NT2/D1 (cell line): Measurements from ENCODE around the gene NELFE.
"Not testable (repeated sequence)": the region's sequence is repeated elsewhere in the genome, so short reads cannot be mapped to it uniquely, and the experiment has no call there.

Source experiments
- DNase-seq: peaks from one replicate; pipeline ENCODE4 v3.0.0-alpha.2; 2011; ENCODE audit warnings: low read depth, low spot score
- H3K27me3 ChIP-seq: 2 replicates; pipeline ENCODE4 v1.6.0; 2011; ENCODE audit warnings: mild to moderate bottlenecking; ENCODE audit not compliant: insufficient read length, insufficient read depth
- H3K36me3 ChIP-seq: 2 replicates; pipeline ENCODE4 v1.6.1; 2011; ENCODE audit warnings: mild to moderate bottlenecking, low read length, mixed read lengths; ENCODE audit not compliant: insufficient read depth, insufficient read length
- H3K4me1 ChIP-seq: 2 replicates; pipeline ENCODE4 v1.5.1; 2011; ENCODE audit not compliant: insufficient read depth, insufficient read length
- H3K4me3 ChIP-seq: 2 replicates; pipeline ENCODE4 v1.5.1; 2011; ENCODE audit warnings: low read depth; ENCODE audit not compliant: insufficient read length
- H3K9ac ChIP-seq: 2 replicates; pipeline ENCODE4 v1.6.0; 2011; ENCODE audit warnings: low read depth; ENCODE audit not compliant: insufficient read length
- H3K9me3 ChIP-seq: 2 replicates; pipeline ENCODE4 v1.5.1; 2011; ENCODE audit warnings: mild to moderate bottlenecking, low read length; ENCODE audit not compliant: insufficient read depth
- SUZ12 ChIP-seq: IDR thresholded peaks from 2 replicates; pipeline ENCODE4 v1.6.1; 2011; ENCODE audit not compliant: insufficient read length, insufficient read depth; ENCODE audit errors: extremely low read depth
- YY1 ChIP-seq: IDR thresholded peaks from 2 replicates; pipeline ENCODE4 v1.6.1; 2011; ENCODE audit not compliant: insufficient read length, insufficient read depth
- ZNF274 ChIP-seq: IDR thresholded peaks from 2 replicates; pipeline ENCODE4 v1.6.1; 2011; ENCODE audit warnings: mild to moderate bottlenecking, low read depth, low read length

Gene NELFE

GRCh38 chr6:31958741-31959739 is at the start of gene NELFE, which contains the start of gene SKIC2:
Gene NELFE (minus strand): TSS chr6:31958971. CDS start chr6:31958446, 525 bp downstream.
Gene SKIC2 (plus strand): TSS chr6:31959175. CDS start chr6:31959193, 18 bp downstream.
- TF ChIP-seq SUZ12 (no peak), YY1 (no peak), ZNF274 (no peak)
- DNase-seq = peak; percentile 88
- Histone ChIP-seq H3K9me3 (no peaks in the 10 kb centered on the region), H3K4me1 (no peaks in the 10 kb centered on the region), H3K27me3 (no peaks in the 10 kb centered on the region), H3K36me3 (peaks cover 79% of the 10 kb centered on the region), H3K4me3 (peak within 1 kb of the TSS; percentile 96), H3K9ac (peak within 1 kb of the TSS; percentile 97)

- H3K4me3 ChIP-seq, H3K9ac ChIP-seq, H3K36me3 ChIP-seq, H3K9me3 ChIP-seq, H3K4me1 ChIP-seq, H3K27me3 ChIP-seq, DNase-seq: not testable (repeated sequence)
These were observed 49.3 kb upstream of the NELFE start for GRCh38 chr6:32008037-32008436.

- H3K36me3 ChIP-seq, H3K9ac ChIP-seq, H3K9me3 ChIP-seq, H3K27me3 ChIP-seq, DNase-seq, H3K4me3 ChIP-seq, H3K4me1 ChIP-seq: not testable (repeated sequence)
These were observed 48.3 kb upstream of the NELFE start for GRCh38 chr6:32007086-32007485.

- not testable (repeated sequence) for H3K4me3 ChIP-seq, DNase-seq, H3K9ac ChIP-seq, H3K27me3 ChIP-seq, H3K4me1 ChIP-seq, H3K36me3 ChIP-seq, H3K9me3 ChIP-seq
These were observed 47.3 kb upstream of the NELFE start for GRCh38 chr6:32005991-32006529.

GRCh38 chr6:32005538-32005880 is 46.7 kb upstream of the NELFE start:
- not testable (repeated sequence) for H3K9ac ChIP-seq, H3K27me3 ChIP-seq, H3K9me3 ChIP-seq, H3K36me3 ChIP-seq, H3K4me1 ChIP-seq, H3K4me3 ChIP-seq, DNase-seq

- H3K9me3 ChIP-seq, H3K4me1 ChIP-seq, H3K36me3 ChIP-seq, H3K9ac ChIP-seq, H3K27me3 ChIP-seq, H3K4me3 ChIP-seq, DNase-seq: not testable (repeated sequence)
These were observed 46.2 kb upstream of the NELFE start for GRCh38 chr6:32004864-32005537.

- H3K4me3 ChIP-seq, H3K9me3 ChIP-seq, H3K36me3 ChIP-seq, H3K4me1 ChIP-seq, H3K27me3 ChIP-seq, DNase-seq, H3K9ac ChIP-seq: not testable (repeated sequence)
These were observed 45.6 kb upstream of the NELFE start for GRCh38 chr6:32004393-32004792.

- not testable (repeated sequence) for H3K9me3 ChIP-seq, H3K27me3 ChIP-seq, H3K36me3 ChIP-seq, H3K4me1 ChIP-seq, H3K9ac ChIP-seq, H3K4me3 ChIP-seq, DNase-seq
These were observed 44.5 kb upstream of the NELFE start for GRCh38 chr6:32003301-32003700.

GRCh38 chr6:32002546-32003268 is 43.9 kb upstream of the NELFE start:
- H3K4me3 ChIP-seq, DNase-seq, H3K9ac ChIP-seq, H3K27me3 ChIP-seq, H3K36me3 ChIP-seq, H3K4me1 ChIP-seq, H3K9me3 ChIP-seq: not testable (repeated sequence)

- not testable (repeated sequence) for DNase-seq, H3K27me3 ChIP-seq, H3K9ac ChIP-seq, H3K36me3 ChIP-seq, H3K4me1 ChIP-seq, H3K9me3 ChIP-seq, H3K4me3 ChIP-seq
These were observed 37.6 kb upstream of the NELFE start for GRCh38 chr6:31996385-31996784.

- H3K36me3 ChIP-seq, H3K4me1 ChIP-seq, H3K4me3 ChIP-seq, H3K27me3 ChIP-seq, H3K9me3 ChIP-seq, DNase-seq, H3K9ac ChIP-seq: not testable (repeated sequence)
These were observed 35.6 kb upstream of the NELFE start for GRCh38 chr6:31994421-31994820.
